AG09309 (cell line): ENCODE results near the gene PRAF2.

Experiments
- DNase-seq: peaks from one replicate; pipeline ENCODE4 v3.0.0-alpha.2; 2010; ENCODE audit warnings: low read depth
- H3K4me3 ChIP-seq: 2 replicates; pipeline ENCODE4 v1.5.1; 2011; ENCODE audit warnings: mild to moderate bottlenecking, low read depth, low read length, moderate library complexity; ENCODE audit not compliant: control insufficient read depth
- CTCF ChIP-seq: IDR thresholded peaks from 2 replicates; pipeline ENCODE4 v1.5.1; 2011; ENCODE audit warnings: mild to moderate bottlenecking, low read depth, low read length, inconsistent platforms; ENCODE audit not compliant: insufficient read depth, control insufficient read depth; ENCODE audit errors: missing control alignments

PRAF2 gene

GRCh38 chrX:49043987-49044281, 29.9 kb downstream of the PRAF2 start:
- DNase-seq, result no peak
- no peak for TF ChIP-seq CTCF
- H3K4me3 ChIP-seq, result peak overlapping the region; percentile 22

- peak; percentile 56 for TF ChIP-seq CTCF
- DNase-seq, result peak; percentile 97
Measured at GRCh38 chrX:49043220-49043986, 30.4 kb downstream of the PRAF2 start, which contains the start of gene TFE3. TSS of gene TFE3 (minus strand) at chrX:49043357. CDS start at chrX:49043226, 131 bp downstream.

GRCh38 chrX:49042581-49043219, 31.1 kb downstream of the PRAF2 start:
- TF ChIP-seq CTCF, result no peak
- no peak for DNase-seq
- peak overlapping the region; percentile 73 for H3K4me3 ChIP-seq

More at GRCh38 chrX:49043220-49043986, 30.4 kb downstream of the PRAF2 start, which contains the start of gene TFE3:
- peak within 1 kb of the TSS; percentile 73 for H3K4me3 ChIP-seq

- peak; percentile 25 for DNase-seq
- peak overlapping the region; percentile 73 for H3K4me3 ChIP-seq
- no peak for TF ChIP-seq CTCF
Measured at GRCh38 chrX:49041744-49042580, 31.8 kb downstream of the PRAF2 start.

- no peak for DNase-seq
- peak overlapping the region; percentile 43 for H3K4me3 ChIP-seq
- TF ChIP-seq CTCF, result no peak
Measured at GRCh38 chrX:49040376-49040955, 33.3 kb downstream of the PRAF2 start.
